GM20431 (cell line): ENCODE measurements around the gene METAP1D.
"Not testable (repeated sequence)": the region's sequence is repeated elsewhere in the genome, so short reads cannot be mapped to it uniquely, and the experiment has no call there.

Source experiments
- in situ Hi-C: fragments of 300-500 bp; cut with MseI, MboI; formaldehyde crosslinking; loops from one replicate; pipeline ENCODE4 v1.15.0; 2020; ENCODE audit warnings: low sequenced_read_pairs; ENCODE audit not compliant: unreplicated experiment

The METAP1D gene

DNA sequence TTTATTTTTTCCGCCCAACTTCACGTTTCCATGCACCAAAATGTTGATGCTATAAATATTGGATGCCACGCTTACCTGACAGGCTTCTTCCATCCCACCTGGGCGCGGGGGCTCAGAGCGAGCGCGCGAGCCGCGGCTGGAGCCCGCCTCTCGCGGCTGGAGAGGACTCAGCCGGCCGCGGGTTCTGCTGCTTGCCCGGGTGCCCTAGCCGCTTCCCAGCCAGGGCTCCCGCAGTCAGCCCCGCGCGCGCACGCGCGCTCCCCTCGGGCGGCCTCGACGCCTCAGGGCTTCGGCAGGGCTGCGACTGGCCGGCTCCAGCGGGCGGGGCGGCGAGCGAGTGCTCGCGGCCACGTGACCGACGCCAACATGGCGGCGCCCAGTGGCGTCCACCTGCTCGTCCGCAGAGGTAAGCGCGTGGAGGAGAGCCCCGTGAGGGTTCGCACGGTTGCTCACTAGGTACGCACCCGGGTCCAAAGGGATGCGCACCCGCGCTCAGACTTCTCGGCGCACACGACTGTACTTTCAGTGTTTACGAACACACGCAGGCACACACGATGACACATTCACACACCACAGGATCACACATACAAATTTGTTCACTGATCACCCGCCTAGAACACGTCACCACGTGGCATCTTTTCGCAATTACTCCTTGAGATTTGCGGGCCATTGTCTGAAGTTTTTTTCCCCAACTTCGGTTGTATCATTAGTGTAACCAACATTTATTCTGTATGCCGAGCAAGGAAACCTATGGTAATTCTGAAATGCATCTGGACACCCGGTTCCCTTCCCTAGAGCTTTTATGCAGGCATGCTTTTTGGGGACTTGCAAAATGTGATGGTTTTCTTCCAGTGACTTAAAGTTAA, at the start of gene METAP1D:
Gene METAP1D (plus strand): TSS at position 350 of the 866 bp plus-strand sequence. CDS start 17 bp downstream, at position 367.
- in situ Hi-C loops = no loop called here

GRCh38 chr2:171952276-171952675, 47.5 kb upstream of the METAP1D start:
- in situ Hi-C loops = no loop called here

- in situ Hi-C loops = no loop called here
Observed at GRCh38 chr2:171952748-171953147, 47.0 kb upstream of the METAP1D start.

- in situ Hi-C loops = no loop called here
Observed at GRCh38 chr2:171956135-171956825, 43.5 kb upstream of the METAP1D start.

DNA sequence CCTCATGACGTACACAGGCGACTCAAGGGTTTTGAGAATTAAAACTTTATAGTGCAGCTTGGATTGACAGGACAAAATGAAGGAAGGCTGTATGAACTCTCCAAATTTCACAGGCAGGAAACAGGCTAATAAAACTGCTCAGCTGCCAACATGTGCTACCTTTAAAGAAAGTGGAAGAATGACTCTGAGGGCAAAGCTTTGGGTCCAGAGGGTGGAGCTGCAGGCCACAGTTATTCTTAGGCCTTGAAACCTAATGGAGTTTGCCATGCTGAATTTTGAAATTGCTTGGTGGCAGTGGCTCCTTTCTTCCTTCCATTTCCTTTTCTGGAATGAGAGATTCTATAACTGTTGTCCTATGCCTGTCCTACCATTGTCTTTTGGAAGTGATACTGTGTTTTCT, 42.7 kb upstream of the METAP1D start:
- in situ Hi-C loops = no loop called here

- in situ Hi-C loops = no loop called here
Observed at GRCh38 chr2:171958475-171958874, 41.3 kb upstream of the METAP1D start.

- in situ Hi-C loops = no loop called here
Observed at GRCh38 chr2:171959998-171960397, 39.8 kb upstream of the METAP1D start.

DNA sequence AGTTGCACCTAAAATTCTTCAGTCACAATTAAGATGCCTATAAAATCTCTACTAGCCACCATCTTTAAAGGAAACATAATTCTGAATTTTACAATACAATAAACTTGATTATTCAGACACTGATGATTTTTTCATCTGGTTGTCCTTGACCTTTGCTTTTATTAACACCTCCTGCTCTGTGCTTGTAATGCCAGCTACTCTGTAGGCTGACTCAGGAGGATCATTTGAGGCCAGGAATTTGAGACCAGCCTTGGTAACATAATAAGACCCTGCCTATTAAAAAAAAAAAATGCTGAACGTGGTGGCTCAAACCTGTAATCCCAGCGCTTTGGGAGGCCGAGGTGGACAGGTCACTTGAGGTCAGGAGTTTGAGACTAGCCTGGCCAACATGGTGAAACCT, 39.2 kb upstream of the METAP1D start:
- in situ Hi-C loops = no loop called here

GRCh38 chr2:171963198-171963597, 36.6 kb upstream of the METAP1D start:
- in situ Hi-C loops = no loop called here

DNA sequence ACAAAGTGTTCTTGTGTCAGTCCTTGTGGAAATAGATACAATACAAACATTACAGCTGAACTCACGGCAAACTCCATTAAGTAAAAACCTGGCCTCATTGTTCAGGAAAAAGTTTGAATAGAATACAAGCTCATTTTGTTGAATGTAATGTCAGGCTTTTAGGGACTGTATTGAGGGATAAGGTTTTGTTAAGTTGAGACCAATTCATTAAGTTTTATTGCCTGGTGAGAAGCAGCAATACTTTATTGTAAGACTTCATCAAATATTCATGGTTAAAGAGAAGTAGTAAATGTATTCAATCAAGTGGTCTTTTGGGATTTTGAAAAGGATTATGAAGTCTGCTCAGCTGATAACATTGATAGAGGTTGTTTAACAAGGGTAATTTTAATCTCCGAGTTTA, 35.4 kb upstream of the METAP1D start:
- in situ Hi-C loops = no loop called here

DNA sequence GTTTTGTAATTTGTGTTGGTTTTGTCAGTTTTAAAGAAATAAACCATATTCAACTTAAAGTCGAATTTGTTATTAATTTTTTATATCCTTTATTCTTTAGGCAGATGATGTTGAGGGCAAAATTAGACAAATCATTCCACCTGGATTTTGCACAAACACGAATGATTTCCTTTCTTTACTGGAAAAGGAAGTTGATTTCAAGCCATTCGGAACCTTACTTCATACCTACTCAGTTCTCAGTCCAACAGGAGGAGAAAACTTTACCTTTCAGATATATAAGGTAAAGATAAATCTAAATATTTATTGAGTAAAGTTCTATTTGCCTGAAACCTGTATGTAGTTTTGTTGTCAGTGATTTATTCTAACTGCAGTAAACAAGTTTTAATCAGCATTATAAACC, 34.5 kb upstream of the METAP1D start:
- in situ Hi-C loops = no loop called here

GRCh38 chr2:171965661-171966060, 34.1 kb upstream of the METAP1D start:
- in situ Hi-C loops = no loop called here

- in situ Hi-C loops = no loop called here
Observed at GRCh38 chr2:171966235-171966634, 33.5 kb upstream of the METAP1D start.

GRCh38 chr2:171966688-171967087, 33.1 kb upstream of the METAP1D start:
- in situ Hi-C loops = no loop called here

DNA sequence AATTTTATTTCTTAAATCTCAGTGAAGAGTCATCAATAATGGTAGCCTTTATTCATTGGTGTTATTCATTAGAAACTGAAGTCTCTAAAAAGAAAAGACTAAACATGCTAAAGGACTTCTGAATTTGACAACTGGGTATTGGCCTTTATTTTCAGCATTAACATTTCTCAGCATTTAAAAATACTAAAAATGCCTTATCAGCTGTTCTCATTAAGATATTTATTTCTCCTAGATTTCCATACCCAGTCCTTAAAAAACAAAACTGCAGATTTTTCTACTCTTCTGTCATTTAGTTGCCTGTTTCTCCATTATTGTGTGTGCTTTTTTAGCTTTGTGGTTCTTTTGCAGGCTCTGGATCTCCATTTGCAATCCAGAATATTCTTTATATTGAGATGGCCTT, 31.2 kb upstream of the METAP1D start:
- in situ Hi-C loops = no loop called here

GRCh38 chr2:171972329-171972982, 27.3 kb upstream of the METAP1D start:
- in situ Hi-C loops = no loop called here

DNA sequence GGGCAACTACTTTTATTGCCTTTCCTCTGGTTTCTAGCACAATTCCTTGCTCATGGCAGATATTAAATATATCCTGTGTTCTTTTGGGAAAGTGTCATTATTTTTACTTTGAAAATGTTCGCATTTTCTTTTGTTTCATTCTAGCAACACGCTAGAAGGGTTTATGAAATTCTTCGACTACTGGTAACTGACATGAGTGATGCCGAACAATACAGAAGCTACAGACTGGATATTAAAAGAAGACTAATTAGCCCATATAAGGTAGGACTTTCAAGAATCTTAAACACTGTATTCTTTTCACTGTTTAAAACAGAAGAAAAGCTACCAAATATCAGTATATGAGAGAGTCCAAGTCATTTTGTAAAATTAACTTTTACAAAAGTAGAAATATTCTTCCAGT, 20.6 kb upstream of the METAP1D start:
- in situ Hi-C loops = no loop called here

GRCh38 chr2:171983924-171984323, 15.8 kb upstream of the METAP1D start:
- in situ Hi-C loops = not testable (repeated sequence)

- in situ Hi-C loops = no loop called here
Observed at GRCh38 chr2:171985076-171985475, 14.7 kb upstream of the METAP1D start.

DNA sequence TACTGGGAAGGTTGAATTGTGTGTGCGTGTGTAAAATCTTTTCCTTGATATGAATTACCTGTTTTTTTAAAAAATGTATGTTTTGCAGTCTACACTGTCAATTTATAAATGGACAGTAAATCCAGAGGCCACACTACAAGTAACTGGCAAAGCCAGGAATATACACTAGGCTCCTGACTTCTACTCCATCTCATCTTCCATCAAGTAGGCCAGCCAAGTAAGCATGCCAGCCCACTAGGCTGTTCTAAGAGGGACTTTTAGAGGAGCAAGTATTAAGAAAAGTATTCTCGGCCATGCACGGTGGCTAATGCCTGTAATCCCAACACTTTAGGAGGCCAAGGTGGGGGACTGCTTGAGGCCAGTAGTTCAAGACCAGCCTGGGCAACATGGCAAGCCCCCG, 13.0 kb upstream of the METAP1D start:
- in situ Hi-C loops = no loop called here

DNA sequence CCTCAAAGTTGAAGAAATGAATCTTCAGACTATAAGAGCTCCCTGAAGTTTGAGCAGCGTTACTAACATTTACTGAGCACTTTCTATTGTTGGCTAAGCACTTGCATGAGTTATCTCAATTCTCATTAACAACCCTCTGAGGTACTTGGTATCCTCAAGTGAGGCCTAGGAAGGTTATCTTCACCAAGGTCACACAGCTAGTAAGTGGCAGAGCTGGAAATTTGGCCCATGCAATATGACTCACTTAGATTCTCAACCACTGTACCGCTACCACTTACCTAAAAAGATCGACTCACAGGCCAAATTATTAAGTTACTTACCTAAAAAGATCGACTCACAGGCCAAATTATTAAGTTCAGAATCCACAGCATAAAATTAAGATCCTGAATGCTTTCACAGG, 8.7 kb upstream of the METAP1D start:
- in situ Hi-C loops = no loop called here
